K562 (cell line): ENCODE data around the gene ZSWIM8. TPM values are rescaled to one million over a fixed set of nuclear protein-coding genes. Genes with fewer than 3 reads are reported as not detected.

Experiments used
- ATAC-seq: fragments of 200-7000 bp; cut with Tn5 transposase; 3 replicates; pipeline ENCODE4 v1.9.1; 2020; ENCODE audit warnings: moderate library complexity
- BruUV-seq: library from RNA; stranded (reverse); fragments of 400-500 nt; replicated peaks from 2 replicates; lab custom pipeline; 2021; lab: Mats Ljungman, UMichigan
- CTCF ChIA-PET: fragments of 300-600 bp; formaldehyde crosslinking; extraction: SDS; loops from one replicate; lab custom pipeline; 2021; ENCODE audit warnings: low intra/inter-chr PET ratio; lab: Yijun Ruan, JAX
- POLR2A ChIA-PET: fragments of 300-600, 350-650 bp; sonication (Branson Sonifier 250); formaldehyde crosslinking; extraction: SDS; loops from one replicate; lab custom pipeline; 2021; ENCODE audit warnings: antibody characterized with exemption, inconsistent platforms; lab: Yijun Ruan, JAX
- DNase-seq, 4 experiments: peaks; one replicate each; pipeline versions ENCODE4 v3.0.0 to v3.0.0-alpha.2; 2011 to 2018; ENCODE audit warnings: low spot score in 3 of 4, mixed read lengths in 3 of 4; ENCODE audit errors: extremely low read depth in 1 of 4
- FAIRE-seq: peaks from 2 replicates; lab custom pipeline; 2011; peaks lifted over from hg19 to GRCh38; lab: Jason Lieb, UNC
- H2AFZ ChIP-seq: 2 replicates; pipeline ENCODE4 v1.6.0; 2011; ENCODE audit warnings: low read depth, low read length, control low read depth, inconsistent platforms
- H3K27ac ChIP-seq: fragments of 200-600 bp; 3 replicates; pipeline ENCODE4 v1.8.0; 2011; ENCODE audit warnings: low read depth, mild to moderate bottlenecking, control low read depth, inconsistent platforms, low read length, moderate library complexity, mixed read lengths; ENCODE audit errors: extremely low read depth
- H3K27me3 ChIP-seq, 2 experiments: fragments of 300-600 bp in 1 of 2; 2 replicates in 1 of 2; 3 replicates in 1 of 2; pipeline versions ENCODE4 v1.6.0 to v1.8.0; 2011; ENCODE audit warnings: inconsistent platforms in 2 of 2, low read length in 2 of 2, mild to moderate bottlenecking in 1 of 2, mixed read lengths in 1 of 2, moderate library complexity in 1 of 2; ENCODE audit not compliant: control insufficient read depth in 2 of 2, insufficient read depth in 2 of 2
- H3K36me3 ChIP-seq: fragments of 300-600 bp; 3 replicates; pipeline ENCODE4 v1.8.0; 2011; ENCODE audit warnings: mild to moderate bottlenecking, low read length, inconsistent platforms; ENCODE audit not compliant: control insufficient read depth, insufficient read depth
- H3K4me1 ChIP-seq, 2 experiments: fragments of 200-600 bp in 1 of 2; replicated peaks in 1 of 2; 2 replicates in 1 of 2; 3 replicates in 1 of 2; pipeline versions ENCODE4 v1.5.1 to v1.8.0; 2011; ENCODE audit warnings: inconsistent platforms in 2 of 2, low read length in 2 of 2, mild to moderate bottlenecking in 1 of 2, mixed read lengths in 1 of 2, moderate library complexity in 1 of 2; ENCODE audit not compliant: control insufficient read depth in 2 of 2, insufficient read depth in 2 of 2
- H3K4me2 ChIP-seq: 2 replicates; pipeline ENCODE4 v1.6.1; 2011; ENCODE audit warnings: low read length, control low read depth, inconsistent platforms, mixed read lengths; ENCODE audit not compliant: insufficient read depth
- H3K4me3 ChIP-seq: fragments of 200-600 bp; sonication (generic), shearing (Covaris generic); 2 replicates; pipeline ENCODE4 v1.5.1; 2016; ENCODE audit warnings: control low read depth, inconsistent platforms
- H3K79me2 ChIP-seq: fragments of 200-600 bp; 3 replicates; pipeline ENCODE4 v1.8.0; 2011; ENCODE audit warnings: low read length, inconsistent platforms; ENCODE audit not compliant: control insufficient read depth, insufficient read depth
- H3K9ac ChIP-seq, 2 experiments: 2 replicates each; pipeline versions ENCODE4 v1.6.0 to v1.6.1; 2011; ENCODE audit warnings: low read depth in 2 of 2, low read length in 2 of 2, control low read depth in 1 of 2, inconsistent platforms in 1 of 2, mild to moderate bottlenecking in 1 of 2, mixed read lengths in 1 of 2; ENCODE audit not compliant: insufficient read depth in 1 of 2
- H3K9me1 ChIP-seq: one replicate; pipeline ENCODE4 v1.6.0; 2011; ENCODE audit warnings: inconsistent platforms, mild to moderate bottlenecking, low read length, moderate library complexity; ENCODE audit not compliant: control insufficient read depth, insufficient read depth
- H3K9me3 ChIP-seq: replicated peaks from 2 replicates; pipeline ENCODE4 v1.5.1; 2011; ENCODE audit warnings: low read depth, low read length, inconsistent platforms; ENCODE audit not compliant: control insufficient read depth, insufficient read depth
- H4K20me1 ChIP-seq: replicated peaks from 2 replicates; pipeline ENCODE4 v1.6.1; 2011; ENCODE audit warnings: low read length, inconsistent platforms, mixed read lengths; ENCODE audit not compliant: control insufficient read depth, insufficient read depth
- GTF2F1 ChIP-seq: IDR thresholded peaks from 2 replicates; pipeline ENCODE4 v1.6.1; 2011; ENCODE audit warnings: low read depth, low read length, improper control_type of control experiment
- HNRNPLL ChIP-seq: fragments of 200-400 bp; formaldehyde crosslinking; IDR thresholded peaks from 2 replicates; pipeline ENCODE4 v1.6.1; 2017; ENCODE audit warnings: low read length, low read depth, mild to moderate bottlenecking; ENCODE audit not compliant: poor library complexity, severe bottlenecking
- LCOR ChIP-seq: sonication (generic); formaldehyde crosslinking; IDR thresholded peaks from 2 replicates; pipeline ENCODE4 v1.8.0; 2022; ENCODE audit warnings: mild to moderate bottlenecking, missing genetic modification reagents
- PHF21A ChIP-seq: fragments of 450-650 bp; IDR thresholded peaks from 2 replicates; pipeline ENCODE4 v1.6.1; 2017; ENCODE audit warnings: low read depth, borderline replicate concordance
- POLR2H ChIP-seq: IDR thresholded peaks from 2 replicates; pipeline ENCODE4 v1.6.1; 2016; ENCODE audit warnings: missing genetic modification characterization, low read depth, mild to moderate bottlenecking, control low read depth, missing compliant biosample characterization, moderate library complexity
- PRDM10 ChIP-seq: fragments of 450-650 bp; IDR thresholded peaks from 2 replicates; pipeline ENCODE4 v1.6.1; 2018; ENCODE audit not compliant: partially characterized antibody
- SMC3 ChIP-seq: conservative IDR thresholded peaks from 2 replicates; pipeline ENCODE4 v1.6.1; 2011; ENCODE audit warnings: low read depth, low read length, improper control_type of control experiment; ENCODE audit not compliant: insufficient read depth
- TBL1XR1 ChIP-seq, 2 experiments: IDR thresholded peaks; 2 replicates each; pipeline ENCODE4 v1.6.1; 2012; ENCODE audit warnings: improper control_type of control experiment in 2 of 2, low read length in 2 of 2, mild to moderate bottlenecking in 1 of 2
- ZBTB1 ChIP-seq: sonication (generic); formaldehyde crosslinking; IDR thresholded peaks from 2 replicates; pipeline ENCODE4 v1.8.1; 2023; ENCODE audit warnings: missing genetic modification reagents, low read depth, mild to moderate bottlenecking, borderline replicate concordance
- ZNF175 ChIP-seq: fragments of 200-800 bp; sonication (Bioruptor generic); IDR thresholded peaks from 2 replicates; pipeline ENCODE4 v1.6.1; 2016; ENCODE audit warnings: low read depth, mild to moderate bottlenecking, missing genetic modification characterization, missing compliant biosample characterization
- ZNF589 ChIP-seq: fragments of 200-800 bp; sonication (Bioruptor generic); IDR thresholded peaks from 2 replicates; pipeline ENCODE4 v1.6.1; 2016; ENCODE audit warnings: low read depth, missing genetic modification characterization, missing compliant biosample characterization
- ZNF778 ChIP-seq: fragments of 450-650 bp; formaldehyde crosslinking; IDR thresholded peaks from 2 replicates; pipeline ENCODE4 v1.4.0; 2020; ENCODE audit warnings: mild to moderate bottlenecking, moderate library complexity
- WGBS: fragments of 100-300 bp; shearing (Covaris generic); methylation state at CpG from one replicate; pipeline ENCODE4 v1.1.6; 2016; ENCODE audit warnings: low coverage, mixed read lengths; ENCODE audit not compliant: insufficient coverage; ENCODE audit errors: missing lambda C conversion rate; 5-methylcytosine and 5-hydroxymethylcytosine counted together
- in situ Hi-C: fragments of 300-500 bp; cut with MboI; formaldehyde crosslinking; loops from 4 replicates; pipeline ENCODE4 v1.15.0; 2018; ENCODE audit warnings: inconsistent platforms, mixed read lengths
- intact Hi-C: fragments of 100-400 bp; cut with micrococcal nuclease; formaldehyde crosslinking; loops from 2 replicates; pipeline ENCODE4 v1.14.2; 2022
- polyA plus RNA-seq, 8 experiments: library from polyadenylated mRNA; depleted of rRNA in 4 of 8; stranded (reverse) in 5 of 8; unstranded in 3 of 8; fragments of >200 nt; fragmentation: Nextera tagmentation in 2 of 8; fragmentation: Illumina TruSeq in 1 of 8; extraction: Ambion mirVana in 2 of 8; extraction: Trizol in 1 of 8; gene quantifications; 2 replicates each; pipeline versions ENCODE4 v1.2.1 to v1.2.3, GENCODE V29; 2011 to 2014; ENCODE audit warnings: inconsistent platforms in 1 of 8, missing spikeins in 1 of 8
- total RNA-seq, 7 experiments: library from RNA; depleted of rRNA in 6 of 7; stranded (reverse); fragments of >200 nt in 6 of 7; fragmentation: Illumina TruSeq in 2 of 7; extraction: Trizol in 2 of 7; gene quantifications; 2 replicates each; pipeline versions ENCODE4 v1.2.1 to v1.2.3, GENCODE V29; 2011 to 2021; ENCODE audit warnings: low replicate concordance in 1 of 7

Gene ZSWIM8
- total and polyA plus RNA-seq, 9 of the 15 experiments (the other 6 are each of a cell fraction or from before 2014, with no cell fraction given): 5.6 to 47.8 (median 26.7) TPM

- TF ChIP-seq PRDM10 (no peak), HNRNPLL (no peak), ZNF175 (CRISPR knock-in tag) (no peak), PHF21A (no peak)
Measured at GRCh38 chr10:73761781-73762180, 23.6 kb upstream of the ZSWIM8 start (continued).

- Histone ChIP-seq H3K9me1 (peaks cover 3% of the 10 kb centered on the region), H3K4me2 (no peak overlapping the region), H3K27ac (no peak overlapping the region), H3K4me3 (no peak overlapping the region), H4K20me1 (no peaks in the 10 kb centered on the region), H3K36me3 (peaks cover 91% of the 10 kb centered on the region), H3K79me2 (0 out of 3 replicates have a peak, but pooled peaks cover 3% of the 10 kb centered on the region), H3K9ac (no peak overlapping the region), H3K9me3 (no peaks in the 10 kb centered on the region), H2AFZ (no peak overlapping the region), H3K4me1 (peaks cover 0 to 6% of the 10 kb centered on the region in 2 experiments; a peak in 2 of 5 replicates), H3K27me3 (no peaks in the 10 kb centered on the region)
- FAIRE-seq: no peak
- in situ Hi-C loops: no loop called here
- ChIA-PET POLR2A (interaction anchor here (0.6 to 9.9 kb wide), 6 partner anchors 7 to 1792 kb away, joined by 3 to 137 read pairs (median 4); partner anchors contain the start of gene SEC24C), CTCF (no interaction called here)
- WGBS: 43% methylated on average over 2 of the region's 2 CpGs
- TF ChIP-seq ZNF589 (CRISPR knock-in tag): no peak
- no peak for TF ChIP-seq ZBTB1 (CRISPR knock-in tag)
- TF ChIP-seq ZNF778 (CRISPR knock-in tag): no peak
- no peak for TF ChIP-seq SMC3
- no peak for TF ChIP-seq POLR2H (tag)
- no peak for TF ChIP-seq LCOR
- no peak for TF ChIP-seq TBL1XR1 (IDR thresholded peaks at IDR 0.05; ENCODE audit: low read length in 2 of 2)
- no peak for TF ChIP-seq GTF2F1
- DNase-seq: no peak
- intact Hi-C loops: no loop called here
- BruUV-seq: no TSS peak
- ATAC-seq: no peak
Measured at GRCh38 chr10:73762915-73763314, 22.5 kb upstream of the ZSWIM8 start.
